Astrocyte (in vitro differentiated cells and primary cell): ENCODE measurements around the gene KDM2B. TPM values are rescaled to one million over a fixed set of nuclear protein-coding genes. Genes with fewer than 3 reads are reported as not detected.

Experiments
- DNase-seq: peaks from one replicate; pipeline ENCODE4 v3.0.0-alpha.2; 2010; ENCODE audit warnings: low read depth
- FAIRE-seq: peaks from 2 replicates; lab custom pipeline; 2011; peaks lifted over from hg19 to GRCh38; lab: Jason Lieb, UNC
- H2AFZ ChIP-seq: 2 replicates; pipeline ENCODE4 v1.6.0; 2012; ENCODE audit warnings: low read depth, low read length, inconsistent platforms
- H3K27ac ChIP-seq: 2 replicates; pipeline ENCODE4 v1.5.1; 2011; ENCODE audit warnings: low read depth, low read length, inconsistent platforms
- H3K27me3 ChIP-seq: 2 replicates; pipeline ENCODE4 v1.6.0; 2011; ENCODE audit warnings: low read length, inconsistent platforms; ENCODE audit not compliant: insufficient read depth
- H3K36me3 ChIP-seq: 2 replicates; pipeline ENCODE4 v1.5.1; 2011; ENCODE audit warnings: low read length, inconsistent platforms; ENCODE audit not compliant: insufficient read depth
- H3K4me1 ChIP-seq: 2 replicates; pipeline ENCODE4 v1.5.1; 2011; ENCODE audit warnings: low read length, inconsistent platforms; ENCODE audit not compliant: insufficient read depth
- H3K4me2 ChIP-seq: 2 replicates; pipeline ENCODE4 v1.6.0; 2012; ENCODE audit warnings: low read length, inconsistent platforms
- H3K4me3 ChIP-seq: 2 replicates; pipeline ENCODE4 v1.5.1; 2011; ENCODE audit warnings: low read depth, mild to moderate bottlenecking, low read length, inconsistent platforms; ENCODE audit not compliant: insufficient read depth
- H3K79me2 ChIP-seq: 2 replicates; pipeline ENCODE4 v1.6.0; 2012; ENCODE audit warnings: mild to moderate bottlenecking, low read length, inconsistent platforms; ENCODE audit not compliant: insufficient read depth
- H3K9ac ChIP-seq: 2 replicates; pipeline ENCODE4 v1.6.0; 2012; ENCODE audit warnings: mild to moderate bottlenecking, low read length, inconsistent platforms
- H3K9me3 ChIP-seq: 2 replicates; pipeline ENCODE4 v1.5.1; 2012; ENCODE audit warnings: low read depth, mild to moderate bottlenecking, low read length, inconsistent platforms; ENCODE audit not compliant: insufficient read depth
- H4K20me1 ChIP-seq: 2 replicates; pipeline ENCODE4 v1.6.0; 2012; ENCODE audit warnings: low read length, inconsistent platforms; ENCODE audit not compliant: insufficient read depth
- H3K27ac Mint-ChIP-seq: one replicate; pipeline ENCODE4 v1.8.0; 2021; ENCODE audit warnings: mild to moderate bottlenecking, mixed read lengths; ENCODE audit not compliant: unreplicated experiment
- H3K27me3 Mint-ChIP-seq: one replicate; pipeline ENCODE4 v1.8.0; 2021; ENCODE audit warnings: low read depth, mixed read lengths; ENCODE audit not compliant: unreplicated experiment
- H3K36me3 Mint-ChIP-seq: one replicate; pipeline ENCODE4 v1.8.0; 2021; ENCODE audit warnings: low read depth, mixed read lengths; ENCODE audit not compliant: unreplicated experiment
- H3K4me1 Mint-ChIP-seq: one replicate; pipeline ENCODE4 v1.8.0; 2021; ENCODE audit warnings: low read depth, mixed read lengths; ENCODE audit not compliant: unreplicated experiment
- H3K4me3 Mint-ChIP-seq: one replicate; pipeline ENCODE4 v1.8.0; 2021; ENCODE audit warnings: mild to moderate bottlenecking, moderate library complexity, mixed read lengths; ENCODE audit not compliant: unreplicated experiment
- H3K9me3 Mint-ChIP-seq: one replicate; pipeline ENCODE4 v1.8.0; 2021; ENCODE audit warnings: mild to moderate bottlenecking, mixed read lengths; ENCODE audit not compliant: unreplicated experiment
- EZH2 ChIP-seq: IDR thresholded peaks from 2 replicates; pipeline ENCODE4 v1.6.1; 2012; ENCODE audit warnings: mild to moderate bottlenecking, low read length, inconsistent platforms; ENCODE audit not compliant: insufficient read depth
- microRNA-seq: library from miRNA; unstranded; fragments of <30 nt; microRNA quantifications from one replicate; pipeline ENCODE4 v1.2.0, GENCODE V29; 2020
- total RNA-seq: library from RNA; stranded (reverse); gene quantifications from 2 replicates; pipeline ENCODE4 v1.2.1, GENCODE V29; 2021
- TF ChIP-seq, protein P1 (sequence below): IDR thresholded peaks from 2 replicates; pipeline ENCODE4 v1.5.1; 2011; ENCODE audit warnings: low read depth, mild to moderate bottlenecking, inconsistent platforms, low read length, moderate library complexity; ENCODE audit not compliant: insufficient read depth

The KDM2B gene
- total RNA-seq, 1 donor from 2014 or later: 23.4 TPM

DNA sequence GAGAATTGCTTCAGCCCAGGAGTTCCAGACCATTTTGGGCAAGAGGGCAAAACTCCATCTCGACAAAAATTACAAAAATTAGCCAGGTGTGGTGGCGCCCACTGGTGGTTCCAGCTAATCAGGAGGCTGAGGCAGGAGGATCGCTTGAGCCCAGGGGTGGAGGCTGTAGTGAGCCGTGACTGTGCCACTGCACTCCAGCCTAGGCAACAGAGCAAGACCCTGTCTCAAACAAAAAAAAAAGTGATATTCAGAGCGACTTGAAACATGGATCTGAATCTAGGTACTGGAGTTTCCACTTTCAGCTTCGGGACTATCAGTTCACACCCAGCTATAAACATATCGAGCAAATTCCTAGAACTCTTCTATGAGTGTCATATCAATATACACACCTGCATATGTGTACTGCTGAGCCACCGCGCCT lies 197.2 kb downstream of the KDM2B start:
- no peak overlapping the region for H3K4me3 Mint-ChIP-seq
- no peak overlapping the region for H3K27ac Mint-ChIP-seq
- H3K36me3 Mint-ChIP-seq: no peaks in the 10 kb centered on the region

DNA sequence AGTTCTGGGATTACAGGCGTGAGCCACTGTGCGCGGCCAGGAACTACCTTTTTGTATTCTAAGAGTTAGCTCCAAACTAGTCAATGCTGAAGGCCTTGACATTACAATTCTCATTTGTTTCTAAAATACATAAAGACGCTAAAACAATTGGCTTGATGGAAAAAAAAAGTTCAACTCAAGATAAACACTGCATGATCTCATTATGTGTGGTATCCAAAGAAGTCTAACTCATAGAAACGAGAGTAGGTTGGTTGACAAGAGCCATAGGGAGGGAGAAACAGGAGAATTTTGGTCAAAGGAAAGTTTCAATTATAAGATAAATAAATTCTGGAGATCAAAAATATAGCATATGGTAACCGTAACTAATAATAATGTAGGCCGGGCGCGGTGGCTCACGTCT lies 200.9 kb downstream of the KDM2B start:
- Mint-ChIP-seq H3K27me3 (peaks cover 1% of the 10 kb centered on the region), H3K4me1 (no peaks in the 10 kb centered on the region), H3K4me3 (no peak overlapping the region), H3K9me3 (peaks cover under 1% of the 10 kb centered on the region), H3K27ac (no peak overlapping the region), H3K36me3 (no peaks in the 10 kb centered on the region)
- Histone ChIP-seq H3K9ac (no peak overlapping the region), H3K4me1 (no peaks in the 10 kb centered on the region), H3K36me3 (no peaks in the 10 kb centered on the region), H3K4me2 (no peak overlapping the region), H2AFZ (no peak overlapping the region), H3K4me3 (no peak overlapping the region), H3K27me3 (no peaks in the 10 kb centered on the region), H4K20me1 (no peaks in the 10 kb centered on the region), H3K79me2 (no peaks in the 10 kb centered on the region), H3K27ac (no peak overlapping the region), H3K9me3 (no peaks in the 10 kb centered on the region)
- DNase-seq (no peak), FAIRE-seq (no peak)
- TF ChIP-seq, protein P1, sequence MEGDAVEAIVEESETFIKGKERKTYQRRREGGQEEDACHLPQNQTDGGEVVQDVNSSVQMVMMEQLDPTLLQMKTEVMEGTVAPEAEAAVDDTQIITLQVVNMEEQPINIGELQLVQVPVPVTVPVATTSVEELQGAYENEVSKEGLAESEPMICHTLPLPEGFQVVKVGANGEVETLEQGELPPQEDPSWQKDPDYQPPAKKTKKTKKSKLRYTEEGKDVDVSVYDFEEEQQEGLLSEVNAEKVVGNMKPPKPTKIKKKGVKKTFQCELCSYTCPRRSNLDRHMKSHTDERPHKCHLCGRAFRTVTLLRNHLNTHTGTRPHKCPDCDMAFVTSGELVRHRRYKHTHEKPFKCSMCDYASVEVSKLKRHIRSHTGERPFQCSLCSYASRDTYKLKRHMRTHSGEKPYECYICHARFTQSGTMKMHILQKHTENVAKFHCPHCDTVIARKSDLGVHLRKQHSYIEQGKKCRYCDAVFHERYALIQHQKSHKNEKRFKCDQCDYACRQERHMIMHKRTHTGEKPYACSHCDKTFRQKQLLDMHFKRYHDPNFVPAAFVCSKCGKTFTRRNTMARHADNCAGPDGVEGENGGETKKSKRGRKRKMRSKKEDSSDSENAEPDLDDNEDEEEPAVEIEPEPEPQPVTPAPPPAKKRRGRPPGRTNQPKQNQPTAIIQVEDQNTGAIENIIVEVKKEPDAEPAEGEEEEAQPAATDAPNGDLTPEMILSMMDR: no peak
- no peak for TF ChIP-seq EZH2

More for the DNA sequence above, 197.2 kb downstream of the KDM2B start:
- no peak overlapping the region for H2AFZ ChIP-seq
- DNase-seq (no peak), FAIRE-seq (no peak)
- H3K27me3 Mint-ChIP-seq: no peaks in the 10 kb centered on the region
- no peaks in the 10 kb centered on the region for H3K9me3 Mint-ChIP-seq
- no peak overlapping the region for H3K27ac ChIP-seq
- H3K9ac ChIP-seq: no peak overlapping the region
- peaks cover 4% of the 10 kb centered on the region for H3K4me1 ChIP-seq
- H3K79me2 ChIP-seq: no peaks in the 10 kb centered on the region
- H3K4me2 ChIP-seq: no peak overlapping the region
- TF ChIP-seq, protein P1: no peak
- TF ChIP-seq EZH2: no peak
- H3K36me3 ChIP-seq: no peaks in the 10 kb centered on the region
- no peak overlapping the region for H3K4me3 ChIP-seq
- H4K20me1 ChIP-seq: no peaks in the 10 kb centered on the region
- H3K9me3 ChIP-seq: no peaks in the 10 kb centered on the region
- H3K4me1 Mint-ChIP-seq: peaks cover 5% of the 10 kb centered on the region
- no peaks in the 10 kb centered on the region for H3K27me3 ChIP-seq

Small RNA genes within 50 kb of the gene (microRNA-seq; reads per million reads assigned to microRNA genes)
- gene MIR7107: not detected

Other genes starting within 250 kb of the KDM2B start
- 85.8 and 94.4 TPM in 2 replicates for gene ANAPC5, start 228.6 kb downstream of the KDM2B start, total RNA-seq
- gene RNF34, start 180.9 kb downstream of the KDM2B start, total RNA-seq: 35.4 and 37.7 TPM in 2 replicates
- gene ORAI1, start 45.5 kb upstream of the KDM2B start, total RNA-seq: 16.5 and 20.4 TPM in 2 replicates
- gene MORN3, start 88.6 kb upstream of the KDM2B start, total RNA-seq: 0.36 and 0.70 TPM in 2 replicates
- 35.5 and 36.0 TPM in 2 replicates for gene TMEM120B, start 131.7 kb upstream of the KDM2B start, total RNA-seq
- 28.0 and 31.9 TPM in 2 replicates for gene RHOF, start 212.7 kb upstream of the KDM2B start, total RNA-seq
- 20.9 and 24.0 TPM in 2 replicates for gene SETD1B, start 223.0 kb upstream of the KDM2B start, total RNA-seq